Keratinocyte (primary cell): ENCODE measurements around the gene BEGAIN.

Experiments used
- EZH2 ChIP-seq: IDR thresholded peaks from one replicate; pipeline ENCODE4 v1.6.1; 2012; ENCODE audit warnings: inconsistent platforms, mild to moderate bottlenecking, low read length, moderate library complexity
- TF ChIP-seq, protein P1 (sequence below), 3 experiments: IDR thresholded peaks in 1 of 3; conservative IDR thresholded peaks in 1 of 3; optimal IDR thresholded peaks in 1 of 3; 2 replicates in 2 of 3; 3 replicates in 1 of 3; pipeline versions ENCODE3 to v1.5.1; 2011; ENCODE audit warnings: low read length in 3 of 3, mild to moderate bottlenecking in 3 of 3, moderate library complexity in 2 of 3, control low read depth in 1 of 3, inconsistent platforms in 1 of 3; ENCODE audit not compliant: insufficient read depth in 2 of 3; ENCODE audit errors: extremely low read depth in 1 of 3

DNA sequence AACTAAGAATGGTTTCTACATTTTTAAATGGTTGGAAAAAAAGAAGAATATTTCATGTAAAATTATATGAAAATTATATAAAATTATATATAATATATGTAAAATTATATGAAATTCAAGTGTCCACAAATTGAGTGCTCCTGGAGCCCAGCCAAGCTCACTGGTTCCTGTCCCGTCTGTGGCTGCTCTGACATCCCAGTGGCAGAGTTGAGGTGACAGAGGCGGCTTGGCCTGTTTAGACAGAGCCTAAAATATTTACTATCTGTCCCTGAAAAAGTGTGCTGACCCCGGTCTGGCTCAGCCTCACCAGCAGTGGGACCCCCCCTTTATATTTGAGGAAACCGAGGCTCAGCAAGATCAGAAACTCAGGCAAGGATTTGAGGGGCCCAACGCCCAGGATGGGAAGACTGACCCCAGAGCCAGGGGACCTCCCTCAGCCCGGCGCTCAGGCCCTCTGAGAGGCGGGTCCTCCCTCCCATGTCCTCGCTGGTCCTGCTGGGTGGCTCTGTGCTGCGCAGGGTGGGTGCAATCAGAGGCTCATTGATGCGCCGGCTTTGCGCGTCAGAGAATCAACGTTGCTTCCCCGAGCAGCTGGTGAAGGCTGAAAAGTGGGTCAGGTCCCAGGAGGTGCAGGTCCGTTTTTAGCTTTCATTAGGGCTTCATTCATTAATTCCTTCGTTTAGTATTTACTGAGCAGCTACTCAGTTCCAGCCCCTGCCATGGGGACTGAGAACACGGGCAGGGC lies 21.5 kb upstream of the BEGAIN start:
- TF ChIP-seq, protein P1, sequence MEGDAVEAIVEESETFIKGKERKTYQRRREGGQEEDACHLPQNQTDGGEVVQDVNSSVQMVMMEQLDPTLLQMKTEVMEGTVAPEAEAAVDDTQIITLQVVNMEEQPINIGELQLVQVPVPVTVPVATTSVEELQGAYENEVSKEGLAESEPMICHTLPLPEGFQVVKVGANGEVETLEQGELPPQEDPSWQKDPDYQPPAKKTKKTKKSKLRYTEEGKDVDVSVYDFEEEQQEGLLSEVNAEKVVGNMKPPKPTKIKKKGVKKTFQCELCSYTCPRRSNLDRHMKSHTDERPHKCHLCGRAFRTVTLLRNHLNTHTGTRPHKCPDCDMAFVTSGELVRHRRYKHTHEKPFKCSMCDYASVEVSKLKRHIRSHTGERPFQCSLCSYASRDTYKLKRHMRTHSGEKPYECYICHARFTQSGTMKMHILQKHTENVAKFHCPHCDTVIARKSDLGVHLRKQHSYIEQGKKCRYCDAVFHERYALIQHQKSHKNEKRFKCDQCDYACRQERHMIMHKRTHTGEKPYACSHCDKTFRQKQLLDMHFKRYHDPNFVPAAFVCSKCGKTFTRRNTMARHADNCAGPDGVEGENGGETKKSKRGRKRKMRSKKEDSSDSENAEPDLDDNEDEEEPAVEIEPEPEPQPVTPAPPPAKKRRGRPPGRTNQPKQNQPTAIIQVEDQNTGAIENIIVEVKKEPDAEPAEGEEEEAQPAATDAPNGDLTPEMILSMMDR (optimal IDR thresholded peaks at IDR 0.05 in 1 of 3, IDR thresholded peaks at IDR 0.05 in 1 of 3, conservative IDR thresholded peaks at IDR 0.05 in 1 of 3; ENCODE audit: extremely low read depth in 1 of 3, insufficient read depth in 2 of 3, low read length in 3 of 3): no peak
- no peak for TF ChIP-seq EZH2
